Osteocyte (in vitro differentiated cells): ENCODE measurements around the gene CCDC106. TPM values are rescaled to one million over a fixed set of nuclear protein-coding genes. Genes with fewer than 3 reads are reported as not detected.

ENCODE experiments used
- DNase-seq: peaks from one replicate; pipeline ENCODE4 v3.0.0; 2021; ENCODE audit warnings: mixed read lengths; ENCODE audit not compliant: unreplicated experiment; ENCODE audit errors: extremely low spot score
- H3K27ac Mint-ChIP-seq: one replicate; pipeline ENCODE4 v1.8.0; 2021; ENCODE audit warnings: mild to moderate bottlenecking, mixed read lengths; ENCODE audit not compliant: unreplicated experiment
- H3K27me3 Mint-ChIP-seq: one replicate; pipeline ENCODE4 v1.8.0; 2021; ENCODE audit warnings: mixed read lengths; ENCODE audit not compliant: unreplicated experiment
- H3K36me3 Mint-ChIP-seq: one replicate; pipeline ENCODE4 v1.8.0; 2021; ENCODE audit warnings: mixed read lengths; ENCODE audit not compliant: unreplicated experiment
- H3K4me1 Mint-ChIP-seq: one replicate; pipeline ENCODE4 v1.8.0; 2021; ENCODE audit warnings: mixed read lengths; ENCODE audit not compliant: unreplicated experiment
- H3K4me3 Mint-ChIP-seq: one replicate; pipeline ENCODE4 v1.8.0; 2021; ENCODE audit warnings: mild to moderate bottlenecking, moderate library complexity, mixed read lengths; ENCODE audit not compliant: unreplicated experiment
- H3K9me3 Mint-ChIP-seq: one replicate; pipeline ENCODE4 v1.8.0; 2021; ENCODE audit warnings: mixed read lengths; ENCODE audit not compliant: unreplicated experiment
- CTCF ChIP-seq: fragments of 200-600 bp; sonication (generic); IDR thresholded peaks from 2 replicates; pipeline ENCODE4 v1.5.0; 2021; ENCODE audit warnings: antibody characterized with exemption, mild to moderate bottlenecking, moderate library complexity
- total RNA-seq: library from RNA; stranded (reverse); gene quantifications from 2 replicates; pipeline ENCODE4 v1.2.1, GENCODE V29; 2021

Gene CCDC106
- total RNA-seq, 1 donor from 2014 or later: 25.9 TPM

DNA sequence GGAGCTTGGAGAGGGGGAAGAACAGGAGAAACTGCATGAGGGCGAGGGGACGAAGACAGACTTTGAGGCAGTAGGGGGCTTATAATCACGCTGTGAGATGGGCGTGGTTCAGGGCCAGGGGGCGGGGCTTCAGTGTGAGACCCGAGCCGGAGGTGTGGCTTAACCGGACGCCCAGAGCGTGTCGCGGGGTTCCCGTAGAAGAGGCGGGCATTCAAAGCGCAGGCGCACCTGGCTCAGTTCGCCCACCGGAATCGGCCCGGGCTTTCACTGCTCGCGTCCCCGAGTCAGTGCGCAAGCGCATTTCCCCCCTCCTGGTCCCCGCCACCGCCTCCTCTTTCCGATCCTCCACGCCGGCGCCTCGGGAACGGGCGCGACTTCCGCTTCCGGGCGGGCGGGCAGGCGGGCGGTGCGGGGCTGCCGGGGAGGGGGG is 42.8 kb upstream of the CCDC106 start:
- Mint-ChIP-seq H3K36me3 (peaks cover 9% of the 10 kb centered on the region), H3K27ac (peak overlapping the region; percentile 96), H3K27me3 (no peaks in the 10 kb centered on the region), H3K4me1 (peaks cover 40% of the 10 kb centered on the region), H3K9me3 (no peaks in the 10 kb centered on the region), H3K4me3 (peak overlapping the region; percentile 80)
- DNase-seq: peak; percentile 100
- no peak for TF ChIP-seq CTCF

DNA sequence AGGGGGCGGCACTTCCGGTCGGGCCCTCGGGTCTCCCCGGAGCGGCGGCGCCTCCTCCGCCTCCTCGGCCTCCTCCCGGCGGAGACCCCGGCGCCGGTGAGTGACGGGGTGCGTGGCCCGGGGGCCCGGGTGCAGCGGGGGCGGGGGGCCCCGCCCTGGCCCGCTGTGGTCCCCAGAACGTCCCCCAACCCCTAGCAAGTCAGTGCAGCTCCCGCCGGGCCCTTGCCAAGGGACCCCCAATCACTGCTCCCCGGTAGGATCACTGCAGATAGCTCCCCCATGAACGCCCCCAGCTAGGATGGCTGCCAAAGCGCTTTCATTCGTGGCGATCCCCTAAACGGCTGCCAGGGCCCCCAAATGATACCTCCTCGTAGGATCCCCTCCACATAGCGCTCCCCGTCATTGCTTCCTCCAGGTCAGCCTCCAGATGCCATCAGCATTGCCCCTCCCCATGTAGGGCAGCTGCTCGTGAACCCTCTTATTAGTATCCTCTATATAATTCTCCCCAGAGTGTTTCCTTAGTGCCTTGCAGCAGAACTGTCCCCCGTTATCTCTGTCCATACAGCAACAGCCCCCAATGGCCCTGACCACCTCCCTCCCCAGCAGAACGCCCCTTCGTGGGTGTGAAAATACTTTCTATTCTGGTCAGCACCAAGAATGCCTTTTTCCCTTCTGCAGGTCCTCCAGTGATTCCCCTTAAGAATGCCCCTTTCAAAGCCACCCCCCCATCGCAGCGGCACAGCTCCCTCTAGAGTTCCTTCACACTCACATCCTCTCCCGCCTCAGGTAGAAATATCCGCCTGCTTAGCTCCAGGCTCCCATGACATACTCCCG is 42.2 kb upstream of the CCDC106 start, which contains the start of gene ZNF865:
Gene ZNF865, plus strand, starts transcription at position 11 of the 834 bp plus-strand sequence. CDS start 7,972 bp downstream, outside the sequence.
- Mint-ChIP-seq H3K27me3 (no peaks in the 10 kb centered on the region), H3K4me1 (peaks cover 38% of the 10 kb centered on the region), H3K36me3 (peaks cover 9% of the 10 kb centered on the region), H3K27ac (peak within 1 kb of the TSS; percentile 96), H3K9me3 (no peaks in the 10 kb centered on the region), H3K4me3 (peak within 1 kb of the TSS; percentile 91)
- no peak for DNase-seq
- TF ChIP-seq CTCF: peak; percentile 85

DNA sequence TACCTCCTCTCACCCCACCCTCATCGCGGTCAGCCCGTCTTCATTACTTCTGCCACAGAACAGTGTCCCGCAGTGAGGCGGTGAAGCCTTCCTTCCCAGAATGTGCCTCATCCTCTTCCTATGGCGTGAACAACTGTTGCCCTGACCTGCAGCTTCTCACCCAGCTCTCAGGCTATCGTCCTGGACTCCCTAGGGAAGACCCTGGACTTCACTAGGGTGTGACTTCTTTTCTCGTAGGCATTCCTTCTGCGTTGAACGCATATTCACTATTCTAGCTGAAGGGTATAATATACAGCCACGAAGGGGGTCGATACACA is 41.6 kb upstream of the CCDC106 start:
- peaks cover 33% of the 10 kb centered on the region for H3K4me1 Mint-ChIP-seq
- no peaks in the 10 kb centered on the region for H3K9me3 Mint-ChIP-seq
- H3K36me3 Mint-ChIP-seq: peaks cover 9% of the 10 kb centered on the region
- peak overlapping the region; percentile 91 for H3K27ac Mint-ChIP-seq
- no peak for TF ChIP-seq CTCF
- no peak for DNase-seq
- H3K4me3 Mint-ChIP-seq: peak overlapping the region; percentile 91
- H3K27me3 Mint-ChIP-seq: no peaks in the 10 kb centered on the region

DNA sequence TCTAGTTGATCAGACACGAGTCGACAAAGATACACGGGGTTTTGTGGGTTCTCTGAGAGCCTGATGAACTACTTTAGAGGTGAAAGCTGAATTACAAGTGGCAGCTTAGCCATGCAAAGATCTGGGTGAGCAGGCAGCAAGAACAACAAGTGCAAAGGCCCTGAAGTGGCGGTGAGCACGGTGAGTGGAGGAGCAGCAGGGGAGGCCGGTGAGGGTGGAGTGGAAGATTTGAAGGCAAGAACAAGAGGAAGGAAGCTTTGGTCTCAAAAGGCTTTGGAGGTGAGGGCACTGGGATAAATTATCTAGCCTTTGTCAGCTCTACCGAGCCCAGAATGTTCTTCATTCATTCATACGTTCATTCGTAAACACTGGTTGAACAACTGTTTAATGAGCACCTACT is 41.2 kb upstream of the CCDC106 start:
- DNase-seq: no peak
- Mint-ChIP-seq H3K36me3 (peaks cover 9% of the 10 kb centered on the region), H3K27me3 (no peaks in the 10 kb centered on the region), H3K4me3 (peak overlapping the region; percentile 91), H3K4me1 (peaks cover 30% of the 10 kb centered on the region), H3K27ac (peak overlapping the region; percentile 13), H3K9me3 (no peaks in the 10 kb centered on the region)
- TF ChIP-seq CTCF: no peak

- no peaks in the 10 kb centered on the region for H3K9me3 Mint-ChIP-seq
- H3K27me3 Mint-ChIP-seq: no peaks in the 10 kb centered on the region
- no peak overlapping the region for H3K27ac Mint-ChIP-seq
- DNase-seq: no peak
- no peak for TF ChIP-seq CTCF
- H3K4me1 Mint-ChIP-seq: peaks cover 26% of the 10 kb centered on the region
- H3K4me3 Mint-ChIP-seq: no peak overlapping the region
- H3K36me3 Mint-ChIP-seq: peaks cover 9% of the 10 kb centered on the region
Measured at GRCh38 chr19:55609326-55609725, 38.7 kb upstream of the CCDC106 start.
